H7 (cell line): ENCODE results near the gene PTPN9. TPM values are rescaled to one million over a fixed set of nuclear protein-coding genes. Genes with fewer than 3 reads are reported as not detected.

Experiments used
- DNase-seq: peaks from one replicate; pipeline ENCODE4 v3.0.0; 2012
- H3K27me3 ChIP-seq: 2 replicates; pipeline ENCODE4 v1.6.0; 2011; ENCODE audit warnings: mild to moderate bottlenecking, low read length; ENCODE audit not compliant: control insufficient read depth, insufficient read depth
- H3K36me3 ChIP-seq: replicated peaks from 2 replicates; pipeline ENCODE4 v1.5.1; 2011; ENCODE audit warnings: low read length; ENCODE audit not compliant: control insufficient read depth, insufficient read depth
- H3K4me3 ChIP-seq: 2 replicates; pipeline ENCODE4 v1.5.1; 2011; ENCODE audit warnings: low read depth, mild to moderate bottlenecking, control low read depth, low read length, moderate library complexity; ENCODE audit not compliant: insufficient read depth
- total RNA-seq: library from RNA; depleted of rRNA; stranded (reverse); fragments of >200 nt; shearing (Covaris generic); gene quantifications from 2 replicates; pipeline ENCODE4 v1.2.3, GENCODE V29; 2014; rRNA removed

PTPN9 gene
- 44.8 and 48.1 TPM in 2 replicates for total RNA-seq

GRCh38 chr15:75578948-75579920 is at the start of gene PTPN9:
Gene PTPN9 (minus strand): TSS chr15:75579315. CDS start chr15:75578776, 539 bp downstream.
- no peaks in the 10 kb centered on the region for H3K36me3 ChIP-seq
- H3K27me3 ChIP-seq = no peaks in the 10 kb centered on the region
- DNase-seq = peak; percentile 98
- peak within 1 kb of the TSS; percentile 52 for H3K4me3 ChIP-seq

DNA sequence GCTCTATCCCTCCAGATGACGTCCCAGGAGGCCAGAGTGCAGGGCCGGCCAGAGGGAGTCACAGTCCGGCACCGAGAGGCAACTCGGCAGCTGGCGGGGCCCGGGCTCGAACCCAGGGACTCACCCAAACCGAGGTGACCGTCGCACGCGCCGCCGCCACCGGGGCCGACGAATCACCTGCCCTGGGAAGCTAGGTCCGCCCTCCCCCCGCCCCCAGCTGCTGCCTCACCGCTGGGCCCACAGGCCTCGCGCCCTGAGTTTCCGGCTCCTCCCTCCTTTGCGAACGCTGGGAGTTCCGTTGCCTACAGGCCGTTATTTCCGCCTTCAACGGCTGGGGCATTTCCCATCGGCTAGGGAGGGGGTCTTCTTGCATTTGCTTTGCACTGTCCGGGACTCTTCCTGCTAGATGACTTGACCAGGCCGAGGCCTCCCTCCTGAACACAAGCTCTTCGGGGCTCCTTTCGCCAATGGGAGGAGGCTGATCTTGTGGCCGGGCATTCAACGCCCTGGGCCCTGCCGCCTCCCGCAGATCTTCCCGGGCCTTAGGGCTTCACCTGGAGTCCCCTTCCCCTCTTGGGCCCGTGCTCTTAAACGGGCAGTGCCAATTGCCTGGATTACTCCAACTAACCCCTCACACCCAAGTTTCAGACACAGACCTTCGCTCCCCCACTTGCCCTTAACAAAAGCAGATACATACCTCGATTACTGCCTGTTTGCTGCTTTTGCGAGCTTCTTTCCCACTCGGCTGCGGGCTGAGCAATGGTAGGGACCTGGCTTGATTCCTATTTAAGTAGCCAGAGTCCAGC is 46.6 kb upstream of the PTPN9 start, which contains the start of gene SNUPN:
SNUPN (minus strand) TSS at position 184 of the 806 bp plus-strand sequence. CDS start 4,674 bp downstream, outside the sequence.
- Histone ChIP-seq H3K4me3 (peak within 1 kb of the TSS; percentile 89), H3K27me3 (no peaks in the 10 kb centered on the region), H3K36me3 (no peaks in the 10 kb centered on the region; the same call in none of the 2 replicates)
- DNase-seq = peak; percentile 99

DNA sequence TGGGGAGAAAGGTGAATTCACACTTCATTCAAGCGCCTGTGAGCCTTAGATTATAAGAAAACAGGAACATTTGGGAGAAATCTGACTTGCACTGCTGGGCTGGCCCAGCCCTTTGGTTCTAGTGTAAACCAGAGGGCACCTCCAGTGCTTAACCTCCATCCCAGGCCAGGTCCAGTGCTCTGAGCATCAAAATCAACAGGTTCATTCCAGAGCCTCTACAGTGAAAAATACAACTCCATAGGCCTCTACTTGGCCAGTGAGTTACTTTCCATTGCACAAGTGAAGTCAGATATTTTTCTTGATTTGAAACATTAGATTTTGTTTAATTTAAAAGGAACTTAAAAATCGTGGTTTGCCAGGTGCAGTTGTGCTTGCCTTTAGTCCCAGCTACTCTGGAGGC is 43.4 kb upstream of the PTPN9 start:
- Histone ChIP-seq H3K36me3 (peaks cover 9% of the 10 kb centered on the region), H3K4me3 (no peak overlapping the region), H3K27me3 (no peaks in the 10 kb centered on the region)
- no peak for DNase-seq

DNA sequence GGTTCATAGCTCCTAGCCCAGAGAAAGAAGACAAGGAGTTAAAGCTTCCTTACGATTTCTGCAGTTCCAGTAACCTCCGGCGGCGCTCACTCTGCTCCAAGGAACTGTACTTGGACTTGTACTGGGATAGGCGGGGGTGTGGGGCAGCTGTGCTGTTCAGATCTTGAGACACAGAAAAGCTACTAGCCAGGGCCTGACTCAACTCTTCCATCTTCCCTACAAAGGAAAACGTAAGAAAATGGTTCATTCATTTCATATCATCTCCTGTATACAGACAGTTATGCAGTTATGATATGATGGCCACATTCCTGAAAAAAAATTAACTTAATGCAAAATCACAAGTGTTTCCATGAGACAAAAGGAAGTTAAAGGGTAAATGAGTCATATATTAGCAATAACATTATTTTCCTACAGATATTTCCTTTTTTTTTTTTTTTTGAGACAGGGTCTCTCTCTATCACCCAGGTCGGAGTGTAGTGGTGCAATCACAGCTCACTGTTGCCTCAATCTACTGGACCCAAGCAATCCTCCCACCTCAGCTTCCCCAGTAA is 41.8 kb upstream of the PTPN9 start:
- H3K4me3 ChIP-seq = no peak overlapping the region

GRCh38 chr15:75620058-75620820 is 41.1 kb upstream of the PTPN9 start:
- Histone ChIP-seq H3K27me3 (no peaks in the 10 kb centered on the region), H3K36me3 (peaks cover 19% of the 10 kb centered on the region), H3K4me3 (no peak overlapping the region)
- DNase-seq = no peak

More for the DNA sequence above, 41.8 kb upstream of the PTPN9 start:
- Histone ChIP-seq H3K36me3 (peaks cover 17% of the 10 kb centered on the region), H3K27me3 (no peaks in the 10 kb centered on the region)
- no peak for DNase-seq

DNA sequence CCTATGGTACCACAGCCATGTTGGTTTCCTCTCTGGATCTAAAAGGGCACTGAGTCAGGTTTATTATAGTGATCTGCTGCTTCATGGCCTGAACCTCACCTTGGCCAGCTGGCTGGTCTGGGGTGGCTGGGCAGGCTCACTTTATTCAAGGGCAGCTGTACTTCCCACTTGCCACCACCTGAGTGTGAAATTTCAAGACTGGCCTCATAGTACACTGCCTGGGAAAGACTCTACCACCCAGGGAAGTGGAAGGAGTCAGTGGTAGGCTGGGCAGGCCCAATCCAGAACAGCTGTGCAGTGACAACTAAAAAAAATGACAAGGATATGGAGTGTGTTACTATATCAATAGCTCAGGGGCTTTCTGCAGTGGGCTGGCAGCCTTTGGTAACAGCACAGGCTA is 37.7 kb upstream of the PTPN9 start:
- Histone ChIP-seq H3K4me3 (no peak overlapping the region), H3K36me3 (peaks cover 19% of the 10 kb centered on the region), H3K27me3 (no peaks in the 10 kb centered on the region)
- no peak for DNase-seq

GRCh38 chr15:75606711-75607699 is 27.9 kb upstream of the PTPN9 start:
- no peak for DNase-seq
- Histone ChIP-seq H3K27me3 (no peaks in the 10 kb centered on the region), H3K4me3 (no peak overlapping the region), H3K36me3 (peaks cover 15% of the 10 kb centered on the region)

DNA sequence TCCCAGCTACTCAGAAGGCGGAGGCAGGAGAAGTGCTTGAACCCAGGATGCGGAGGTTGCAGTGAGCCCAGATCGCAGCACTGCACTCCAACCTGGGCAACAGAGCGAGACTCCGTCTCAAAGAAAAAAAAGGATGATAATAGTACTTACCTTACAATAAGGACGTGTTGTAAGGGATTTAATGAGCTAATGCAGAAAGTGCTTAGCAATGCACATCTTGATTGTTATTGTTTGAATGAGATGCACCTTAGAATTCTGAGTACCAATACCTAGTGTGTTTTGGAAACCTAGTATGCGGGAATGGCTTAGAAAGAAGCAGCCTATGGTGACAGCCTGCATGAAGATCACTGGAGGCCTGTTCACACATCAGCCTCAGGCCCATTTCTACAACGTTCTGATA is 26.9 kb upstream of the PTPN9 start:
- H3K27me3 ChIP-seq = no peaks in the 10 kb centered on the region
- H3K4me3 ChIP-seq = no peak overlapping the region
- peaks cover 16% of the 10 kb centered on the region for H3K36me3 ChIP-seq
- DNase-seq = no peak

DNA sequence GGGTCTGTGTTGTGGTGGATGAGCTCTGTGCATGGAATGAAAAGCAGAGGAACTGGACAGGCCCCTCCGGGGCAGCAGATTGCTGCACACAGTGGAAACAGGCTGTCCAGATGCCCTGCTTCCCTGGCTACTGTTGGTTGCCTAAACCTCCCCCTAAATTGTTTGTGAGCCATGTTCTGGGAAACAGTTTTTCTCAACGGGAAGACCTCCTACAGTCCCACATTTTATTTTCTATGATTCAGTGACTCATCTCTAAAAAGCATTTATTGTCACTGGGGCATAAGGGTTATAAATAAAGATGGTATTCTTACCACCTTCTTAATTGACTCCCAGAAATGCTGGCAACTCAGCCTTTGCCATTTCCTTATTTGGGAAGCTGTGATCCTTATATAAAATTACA is 20.3 kb upstream of the PTPN9 start:
- H3K4me3 ChIP-seq = no peak overlapping the region
- DNase-seq = no peak
- H3K27me3 ChIP-seq = no peaks in the 10 kb centered on the region
- H3K36me3 ChIP-seq = peaks cover 11% of the 10 kb centered on the region

DNA sequence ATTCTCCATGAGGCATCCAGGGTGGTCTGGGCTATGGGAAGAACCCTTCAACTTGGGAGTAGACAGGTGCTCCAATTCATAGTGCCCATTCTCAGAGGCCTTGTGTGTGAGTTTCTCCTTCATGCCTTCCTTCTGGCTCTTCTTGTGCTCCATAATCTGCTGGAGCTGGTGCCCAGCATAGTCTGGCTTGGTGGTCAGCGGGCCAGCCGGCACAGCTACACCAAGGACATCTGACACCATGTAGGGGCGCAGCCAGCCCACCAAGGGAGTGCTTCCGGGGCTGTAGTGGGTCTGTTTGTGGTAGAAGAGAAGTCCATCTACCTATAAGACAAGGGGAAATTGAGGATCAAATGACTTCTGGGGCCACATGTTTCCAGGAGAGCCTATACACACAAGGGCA is 19.2 kb upstream of the PTPN9 start:
- H3K36me3 ChIP-seq = peaks cover 11% of the 10 kb centered on the region
- no peak overlapping the region for H3K4me3 ChIP-seq
- DNase-seq = no peak
- no peaks in the 10 kb centered on the region for H3K27me3 ChIP-seq

DNA sequence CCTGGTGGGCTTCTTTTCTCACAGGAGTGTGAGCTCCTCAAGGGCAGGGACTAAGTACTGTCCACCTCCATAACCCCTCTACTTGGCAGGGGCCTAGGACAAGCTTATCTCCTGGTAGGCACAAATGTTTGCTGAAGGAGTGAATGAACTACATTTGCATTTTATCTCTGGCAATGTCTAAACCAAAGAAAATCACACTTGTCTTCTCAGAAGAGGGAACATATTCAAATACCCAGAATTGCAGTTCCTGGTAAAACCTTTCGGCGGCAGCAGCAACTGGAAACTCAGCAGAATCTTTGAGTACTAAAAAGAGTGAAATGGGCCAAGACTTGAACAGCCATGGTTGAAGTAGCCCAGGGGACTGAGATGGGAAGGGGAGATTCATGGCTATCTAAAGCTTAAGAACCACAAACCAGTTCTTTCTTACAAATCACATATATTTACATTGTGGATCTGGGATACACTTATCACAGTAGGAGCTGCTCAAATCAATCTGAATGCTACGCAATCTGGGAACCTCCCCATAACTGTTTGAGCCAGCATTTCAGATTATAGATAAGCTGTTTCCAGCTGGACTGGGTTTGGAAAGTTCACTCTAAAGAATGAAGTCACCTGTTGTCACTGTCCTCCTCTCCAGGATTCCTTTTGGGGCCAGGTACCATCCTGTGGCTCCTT is 18.7 kb upstream of the PTPN9 start:
- H3K36me3 ChIP-seq = peaks cover 11% of the 10 kb centered on the region
- no peaks in the 10 kb centered on the region for H3K27me3 ChIP-seq
- no peak overlapping the region for H3K4me3 ChIP-seq
- peak; percentile 58 for DNase-seq

DNA sequence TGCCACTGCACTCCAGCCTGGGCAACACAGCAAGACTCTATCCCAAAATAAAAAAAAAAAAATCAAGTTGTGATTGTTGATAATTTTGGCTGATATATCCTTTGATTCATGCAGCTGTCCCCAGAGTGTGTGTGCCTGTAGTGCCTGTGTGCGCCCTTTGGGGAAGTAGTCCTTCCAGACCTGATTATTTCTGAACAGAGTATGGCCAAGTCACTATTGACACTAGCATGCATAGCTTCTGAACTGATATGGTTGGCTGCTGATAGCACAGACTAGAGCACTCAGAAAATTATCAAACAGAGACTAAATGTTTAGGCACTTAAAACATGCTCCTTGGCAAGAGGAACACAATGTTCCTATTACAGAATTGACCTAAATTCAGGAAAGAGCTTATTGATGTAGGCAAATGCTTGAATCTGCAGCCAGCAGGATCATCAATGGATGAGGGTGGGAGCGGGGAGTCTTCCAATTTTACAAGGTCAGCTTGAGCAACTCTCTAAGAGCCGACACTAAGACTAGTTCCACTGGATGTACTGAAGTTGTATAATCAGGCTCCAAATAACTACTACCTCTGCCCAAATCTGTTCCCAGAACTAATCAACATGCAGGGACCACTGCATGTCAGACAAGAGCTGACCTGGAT is 17.7 kb upstream of the PTPN9 start:
- Histone ChIP-seq H3K27me3 (no peaks in the 10 kb centered on the region), H3K4me3 (no peak overlapping the region), H3K36me3 (peaks cover 11% of the 10 kb centered on the region)
- DNase-seq = no peak
